MM.1S (cell line): ENCODE measurements around the gene ATP5MK.

Experiments
- CTCF ChIP-seq: fragments of 300-600 bp; sonication (generic); IDR thresholded peaks from 2 replicates; pipeline ENCODE4 v1.5.1; 2016; ENCODE audit warnings: antibody characterized with exemption, low read length, mixed read lengths
- EZH2 ChIP-seq: fragments of 300-600 bp; sonication (generic); optimal IDR thresholded peaks from 2 replicates; pipeline ENCODE3; 2017; ENCODE audit warnings: low read depth, mild to moderate bottlenecking, antibody characterized with exemption, low read length, mixed read lengths

- no peak for TF ChIP-seq CTCF
- no peak for TF ChIP-seq EZH2
Observed at GRCh38 chr10:103439776-103440175, 43.5 kb upstream of the ATP5MK start.
